ENCODE results near the gene CTR9. TPM values are rescaled to one million over a fixed set of nuclear protein-coding genes. Genes with fewer than 3 reads are reported as not detected.

The CTR9 gene
- total and polyA plus RNA-seq, 9 of the 15 experiments (the other 6 are each of a cell fraction or from before 2014, with no cell fraction given) = 25.4 to 79.3 (median 47.3) TPM

DNA sequence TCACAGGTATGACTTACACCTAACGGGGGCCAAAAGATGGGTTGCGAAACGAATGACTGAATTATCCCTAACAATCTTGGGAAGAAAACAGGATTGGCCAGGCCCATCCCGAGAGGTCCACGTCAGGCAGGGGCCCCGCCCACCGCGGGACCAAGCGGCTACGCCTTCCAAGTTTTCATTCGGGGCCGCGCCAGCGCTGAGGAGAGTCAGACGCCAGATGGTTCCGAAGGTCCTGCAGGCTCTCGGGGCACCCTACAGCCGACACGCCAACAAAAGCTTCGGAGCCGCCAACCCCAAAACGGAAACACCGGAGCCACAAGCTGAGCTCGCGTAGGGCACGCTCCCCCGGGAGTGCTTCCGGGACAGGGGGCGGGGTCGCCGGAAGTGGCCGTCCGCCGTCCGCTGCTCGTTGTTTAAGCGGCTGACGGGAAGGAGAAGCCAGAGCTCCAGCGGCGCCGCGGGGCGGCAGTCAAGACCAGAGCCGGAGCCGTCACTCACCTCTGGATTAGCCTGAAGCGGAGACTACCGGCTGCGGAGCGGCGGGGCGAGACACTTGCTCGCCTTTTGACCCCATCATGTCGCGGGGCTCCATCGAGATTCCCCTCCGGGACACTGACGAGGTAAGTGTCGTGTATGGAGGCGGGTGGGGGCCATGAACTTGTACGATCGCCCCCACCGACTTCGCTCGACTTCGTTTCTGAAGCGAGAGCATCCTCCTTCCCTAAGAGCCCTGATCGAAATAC is at the start of gene CTR9 (continued):
- TF ChIP-seq ZMIZ1 (IDR thresholded peaks at IDR 0.05; ENCODE audit: low read depth in 2 of 2, low read length in 2 of 2) (0 out of 4 replicates have a peak, but pooled peaks of 1 of the 2 experiments have one; percentile 19), SMARCA4 (IDR thresholded peaks at IDR 0.05) (no peak), E2F3 (CRISPR knock-in tag; IDR thresholded peaks at IDR 0.05) (no peak), MTA2 (IDR thresholded peaks at IDR 0.05; ENCODE audit: low read depth) (peak; percentile 81), GATAD2B (IDR thresholded peaks at IDR 0.05; ENCODE audit: borderline replicate concordance) (no peak), TSC22D4 (tag; IDR thresholded peaks at IDR 0.05) (no peak), DPF2 (IDR thresholded peaks at IDR 0.05) (no peak; the same call in 1 of the 2 replicates), CCAR2 (IDR thresholded peaks at IDR 0.05; ENCODE audit: low read depth, low read length) (no peak), POLR2AphosphoS2 (IDR thresholded peaks at IDR 0.05; ENCODE audit: low read length) (no peak), HMGN3 (IDR thresholded peaks at IDR 0.05; ENCODE audit: borderline replicate concordance, extremely low read depth, insufficient read length, low read depth, low read length) (peak; percentile 83), NFE2 (IDR thresholded peaks at IDR 0.05; ENCODE audit: low read depth) (no peak), JUN (IDR thresholded peaks at IDR 0.05; ENCODE audit: borderline replicate concordance, low read depth, low read length) (peak; percentile 23; the same call in 1 of the 2 replicates), JUN (CRISPR knock-in tag; IDR thresholded peaks at IDR 0.05; ENCODE audit: borderline replicate concordance) (no peak; the same call in 1 of the 2 replicates), ZNF324 (CRISPR knock-in tag; IDR thresholded peaks at IDR 0.05) (peak; percentile 28; the same call in 1 of the 2 replicates), ZNF699 (CRISPR knock-in tag; IDR thresholded peaks at IDR 0.05; ENCODE audit: insufficient replicate concordance) (no peak), ZNF551 (CRISPR knock-in tag; IDR thresholded peaks at IDR 0.05) (no peak), RBBP5 (IDR thresholded peaks at IDR 0.05; ENCODE audit: borderline replicate concordance, insufficient read depth, low read length, poor library complexity, severe bottlenecking) (peak; percentile 99), GMEB1 (CRISPR knock-in tag; IDR thresholded peaks at IDR 0.05) (peak; percentile 88)
- TF ChIP-seq, protein P1, sequence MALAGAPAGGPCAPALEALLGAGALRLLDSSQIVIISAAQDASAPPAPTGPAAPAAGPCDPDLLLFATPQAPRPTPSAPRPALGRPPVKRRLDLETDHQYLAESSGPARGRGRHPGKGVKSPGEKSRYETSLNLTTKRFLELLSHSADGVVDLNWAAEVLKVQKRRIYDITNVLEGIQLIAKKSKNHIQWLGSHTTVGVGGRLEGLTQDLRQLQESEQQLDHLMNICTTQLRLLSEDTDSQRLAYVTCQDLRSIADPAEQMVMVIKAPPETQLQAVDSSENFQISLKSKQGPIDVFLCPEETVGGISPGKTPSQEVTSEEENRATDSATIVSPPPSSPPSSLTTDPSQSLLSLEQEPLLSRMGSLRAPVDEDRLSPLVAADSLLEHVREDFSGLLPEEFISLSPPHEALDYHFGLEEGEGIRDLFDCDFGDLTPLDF (CRISPR knock-in tag; IDR thresholded peaks at IDR 0.05) = peak; percentile 72; the same call in 1 of the 2 replicates
- TF ChIP-seq, protein P2, sequence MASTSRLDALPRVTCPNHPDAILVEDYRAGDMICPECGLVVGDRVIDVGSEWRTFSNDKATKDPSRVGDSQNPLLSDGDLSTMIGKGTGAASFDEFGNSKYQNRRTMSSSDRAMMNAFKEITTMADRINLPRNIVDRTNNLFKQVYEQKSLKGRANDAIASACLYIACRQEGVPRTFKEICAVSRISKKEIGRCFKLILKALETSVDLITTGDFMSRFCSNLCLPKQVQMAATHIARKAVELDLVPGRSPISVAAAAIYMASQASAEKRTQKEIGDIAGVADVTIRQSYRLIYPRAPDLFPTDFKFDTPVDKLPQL (IDR thresholded peaks at IDR 0.05; ENCODE audit: extremely low read depth, insufficient read length) = no peak
